Measurements from ENCODE around the gene OSGEP. TPM values are rescaled to one million over a fixed set of nuclear protein-coding genes. Genes with fewer than 3 reads are reported as not detected.

The OSGEP gene
- total and polyA plus RNA-seq, 5 donors: 17.6 to 21.9 (median 18.9) TPM

DNA sequence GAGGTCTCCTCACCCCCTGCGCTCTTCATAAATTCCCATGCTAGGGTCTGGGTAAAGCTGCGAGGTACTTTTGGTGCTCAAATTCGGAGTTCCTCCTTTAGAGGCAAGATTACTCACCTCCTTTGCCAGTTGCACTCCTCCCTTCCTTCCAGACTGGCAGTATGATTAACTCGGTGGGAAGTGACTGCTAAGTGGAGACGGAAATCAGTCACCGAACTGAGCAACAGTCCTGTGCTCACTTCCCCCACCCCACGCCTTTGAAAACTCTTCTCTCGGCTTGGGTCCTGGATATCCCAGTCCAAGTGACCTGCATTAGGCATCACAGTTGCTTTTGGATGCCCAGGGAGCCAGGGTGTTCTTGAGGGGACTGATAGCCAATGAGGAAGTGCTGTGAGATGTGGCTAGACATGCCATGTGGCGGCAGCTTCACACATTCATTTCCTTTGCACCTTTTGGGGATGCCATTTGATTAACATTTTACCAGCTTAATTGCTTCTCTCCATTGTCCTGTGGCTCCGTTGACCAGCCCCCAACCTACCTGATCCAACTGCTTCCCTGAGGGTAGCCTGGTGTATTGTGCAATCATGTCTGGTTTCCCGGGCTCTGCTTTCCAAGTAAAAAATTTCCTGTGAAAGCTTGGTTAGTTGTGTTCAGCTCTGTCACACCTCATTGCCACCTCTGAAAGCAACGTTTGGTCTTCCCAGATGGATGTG is 15.4 kb upstream of the OSGEP start:
- 2% methylated on average over 12 of the region's 12 CpGs for WGBS
- intact Hi-C loops (cut with DNase I): no loop called here
- peak in 2 of 3 donors; percentile 26 to 45 for DNase-seq

DNA sequence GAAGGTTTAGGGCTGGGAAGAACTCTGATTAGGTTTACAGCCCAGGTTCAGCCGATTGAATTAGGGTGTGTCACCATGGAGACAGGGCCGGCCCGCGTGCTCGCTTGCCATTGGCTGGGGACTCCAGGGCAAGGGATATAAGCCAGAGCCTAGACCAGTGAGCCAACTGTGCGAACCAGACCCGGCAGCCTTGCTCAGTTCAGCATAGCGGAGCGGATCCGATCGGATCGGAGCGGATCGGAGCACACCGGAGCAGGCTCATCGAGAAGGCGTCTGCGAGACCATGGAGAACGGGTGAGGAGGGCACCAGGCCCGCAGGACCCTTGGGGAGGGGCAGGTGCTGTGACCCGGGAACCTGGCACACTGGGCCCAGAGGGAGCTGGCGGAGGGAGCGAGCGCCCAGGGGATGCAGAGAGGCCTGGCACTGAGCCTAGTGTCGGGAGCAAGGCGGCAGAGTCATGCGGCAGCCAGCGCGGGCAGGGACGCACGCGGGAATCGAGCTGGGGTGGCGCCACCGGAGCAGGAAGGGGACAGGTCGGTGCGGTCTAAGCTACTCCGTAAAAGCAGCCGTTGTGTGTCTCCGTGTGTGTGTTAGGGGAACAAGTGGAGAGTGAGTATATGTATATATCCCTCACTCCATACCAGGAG is 14.8 kb upstream of the OSGEP start, which contains the start of gene PNP:
PNP (plus strand) TSS at position 165 of the 648 bp plus-strand sequence; CDS start at position 284, 119 bp downstream.
- WGBS: under 1% methylated on average over 40 of the region's 40 CpGs
- DNase-seq: peak; percentile 90 to 94 (median 93)
- ATAC-seq: peak; percentile 98 to 99
- no peaks in the 10 kb centered on the region for H3K27me3 ChIP-seq (ENCODE audit: control insufficient read depth, insufficient read depth)
- intact Hi-C loops (cut with DNase I): no loop called here
- H3K4me3 ChIP-seq (ENCODE audit: low read length): peak within 1 kb of the TSS; percentile 55
- no peaks in the 10 kb centered on the region for H3K9me3 ChIP-seq (ENCODE audit: control insufficient read depth, low read length)
- H3K4me1 ChIP-seq (ENCODE audit: control insufficient read depth, insufficient read depth, low read length): peaks cover 4% of the 10 kb centered on the region
- H3K27ac ChIP-seq (ENCODE audit: low read length): peak within 1 kb of the TSS; percentile 79

More for the DNA sequence above, 15.4 kb upstream of the OSGEP start:
- H3K9me3 ChIP-seq (ENCODE audit: control insufficient read depth, low read length): no peaks in the 10 kb centered on the region
- peak; percentile 60 to 88 for ATAC-seq
- peaks cover 4% of the 10 kb centered on the region for H3K4me1 ChIP-seq (ENCODE audit: control insufficient read depth, insufficient read depth, low read length)
- H3K27me3 ChIP-seq (ENCODE audit: control insufficient read depth, insufficient read depth): no peaks in the 10 kb centered on the region
- peak overlapping the region; percentile 79 for H3K27ac ChIP-seq (ENCODE audit: low read length)
- H3K4me3 ChIP-seq (ENCODE audit: low read length): peak overlapping the region; percentile 55

DNA sequence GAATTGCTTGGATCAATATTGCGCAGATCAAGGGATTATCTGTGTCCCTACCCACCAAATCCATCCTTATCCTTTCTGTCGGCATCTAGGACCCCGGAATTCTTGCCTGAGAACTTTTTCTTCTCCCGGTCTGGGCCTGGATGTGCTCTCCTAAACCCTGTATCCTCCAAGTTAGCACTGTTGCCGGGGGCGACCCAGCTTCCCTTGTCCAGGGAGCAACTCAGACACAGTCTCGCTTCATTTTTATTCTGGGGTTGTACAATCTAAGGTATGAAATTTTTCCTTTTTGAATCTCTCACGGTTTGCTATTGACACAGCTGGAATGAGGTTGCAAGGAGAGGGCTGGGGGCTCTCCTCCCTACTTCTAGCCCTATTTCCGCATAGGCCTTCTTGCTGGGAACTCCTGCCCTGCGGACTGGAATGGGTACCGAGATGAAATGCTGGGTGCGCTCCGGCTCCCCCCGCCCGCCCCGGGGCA is 14.2 kb upstream of the OSGEP start:
- intact Hi-C loops (cut with DNase I): no loop called here
- DNase-seq: peak in 2 of 3 donors; percentile 35 to 67

DNA sequence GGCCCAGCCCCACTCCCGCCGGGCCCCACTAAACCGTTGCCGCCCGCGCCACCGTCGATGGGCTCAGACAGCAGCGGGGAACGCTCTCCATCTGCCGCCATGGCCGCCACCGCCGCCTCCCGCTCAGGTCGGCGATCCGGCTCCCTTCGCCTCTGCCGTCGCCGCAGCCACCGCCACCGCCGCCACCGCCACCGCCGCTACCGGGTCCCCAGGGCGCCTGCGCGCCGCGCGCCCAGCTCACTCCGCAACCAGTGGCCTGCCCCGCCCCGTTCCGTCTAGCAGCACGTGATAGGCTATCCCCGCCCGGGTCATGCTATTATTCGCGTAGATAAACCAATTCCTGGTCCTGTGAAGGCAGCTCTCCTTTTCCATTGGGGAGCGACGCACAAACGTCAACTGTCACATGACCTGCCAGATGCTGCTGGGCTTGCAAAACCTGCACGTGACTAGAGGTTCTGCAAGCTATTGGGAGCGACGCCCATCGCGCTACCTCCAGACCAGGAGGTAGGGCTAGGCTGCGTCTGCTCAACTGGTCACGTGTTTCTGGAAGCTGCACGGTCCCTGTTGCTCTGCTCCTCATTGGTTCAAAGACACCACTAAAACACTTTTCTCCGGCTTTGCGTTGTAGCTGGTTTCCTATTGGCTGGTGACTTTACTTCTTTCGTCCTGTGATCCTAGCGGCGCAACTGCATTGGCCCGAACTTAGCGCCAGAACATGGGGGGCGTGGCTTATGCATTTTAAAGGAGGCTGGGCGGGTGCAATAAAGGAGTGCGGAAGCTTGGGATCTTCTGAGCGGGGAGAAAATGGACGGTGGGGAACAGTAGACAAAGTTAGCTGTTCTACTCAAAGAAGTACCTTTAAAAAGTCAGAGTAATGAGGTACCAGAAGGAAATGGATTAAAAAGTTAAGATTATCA is 6.9 kb upstream of the OSGEP start, which contains the start of gene PIP4P1:
PIP4P1 (minus strand) TSS at position 210 of the 917 bp plus-strand sequence; CDS start at position 101, 109 bp downstream.
- H3K27ac ChIP-seq (ENCODE audit: low read length): peak within 1 kb of the TSS; percentile 73
- H3K9me3 ChIP-seq (ENCODE audit: control insufficient read depth, low read length): no peaks in the 10 kb centered on the region
- peak; percentile 99 to 100 (median 99) for DNase-seq
- under 1% methylated on average over 67 of the region's 67 CpGs for WGBS
- H3K27me3 ChIP-seq (ENCODE audit: control insufficient read depth, insufficient read depth): no peaks in the 10 kb centered on the region
- intact Hi-C loops (cut with DNase I): no loop called here
- H3K4me1 ChIP-seq (ENCODE audit: control insufficient read depth, insufficient read depth, low read length): peaks cover 5% of the 10 kb centered on the region
- peak within 1 kb of the TSS; percentile 78 for H3K4me3 ChIP-seq (ENCODE audit: low read length)
- peak; percentile 98 for ATAC-seq

More for the DNA sequence above, 14.2 kb upstream of the OSGEP start:
- 29% methylated on average over 16 of the region's 16 CpGs for WGBS
- H3K27ac ChIP-seq (ENCODE audit: low read length): peak overlapping the region; percentile 79
- H3K9me3 ChIP-seq (ENCODE audit: control insufficient read depth, low read length): no peaks in the 10 kb centered on the region
- H3K4me1 ChIP-seq (ENCODE audit: control insufficient read depth, insufficient read depth, low read length): peaks cover 4% of the 10 kb centered on the region
- peak in 1 of 2 donors; percentile 1 for ATAC-seq
- no peaks in the 10 kb centered on the region for H3K27me3 ChIP-seq (ENCODE audit: control insufficient read depth, insufficient read depth)
- H3K4me3 ChIP-seq (ENCODE audit: low read length): peak overlapping the region; percentile 55

DNA sequence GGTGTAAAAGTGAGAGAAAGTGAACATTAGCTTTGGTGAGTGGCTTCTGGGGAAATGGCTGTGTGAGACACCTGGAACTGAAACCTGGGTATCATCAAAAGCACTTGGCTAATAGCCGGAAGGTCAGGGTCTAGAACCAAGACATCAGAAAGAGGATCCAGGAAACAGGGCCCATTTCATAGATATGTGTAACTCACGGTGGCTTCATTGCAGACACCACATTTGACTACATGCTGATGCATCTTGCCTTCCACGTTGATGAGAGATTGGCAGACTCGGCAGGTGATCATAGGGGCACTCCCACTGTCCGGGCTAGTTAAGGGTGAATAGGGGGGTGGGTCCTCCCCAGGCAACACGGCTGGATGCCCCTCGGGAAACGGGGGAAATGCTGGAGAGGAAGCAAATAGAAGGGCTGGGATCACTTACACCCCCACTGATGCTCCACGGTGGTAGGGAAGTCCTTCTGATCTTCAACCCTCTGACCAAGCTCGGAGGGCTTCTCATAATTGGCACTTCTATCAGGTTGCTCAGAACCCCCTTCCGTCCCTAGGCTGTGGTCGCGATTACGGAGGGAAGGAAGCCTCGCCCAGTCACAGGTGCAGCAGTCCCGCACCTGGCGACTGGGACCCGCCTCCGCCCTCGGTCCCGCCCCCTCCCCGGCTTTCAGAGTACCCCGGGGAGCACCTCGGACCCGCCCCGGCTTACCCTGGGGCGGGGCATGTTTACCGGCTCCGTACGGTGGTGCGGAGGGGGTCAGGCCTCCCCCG is 6.0 kb upstream of the OSGEP start:
- intact Hi-C loops (cut with DNase I): no loop called here
- peaks cover 5% of the 10 kb centered on the region for H3K4me1 ChIP-seq (ENCODE audit: control insufficient read depth, insufficient read depth, low read length)
- ATAC-seq: peak; percentile 2 to 5

DNA sequence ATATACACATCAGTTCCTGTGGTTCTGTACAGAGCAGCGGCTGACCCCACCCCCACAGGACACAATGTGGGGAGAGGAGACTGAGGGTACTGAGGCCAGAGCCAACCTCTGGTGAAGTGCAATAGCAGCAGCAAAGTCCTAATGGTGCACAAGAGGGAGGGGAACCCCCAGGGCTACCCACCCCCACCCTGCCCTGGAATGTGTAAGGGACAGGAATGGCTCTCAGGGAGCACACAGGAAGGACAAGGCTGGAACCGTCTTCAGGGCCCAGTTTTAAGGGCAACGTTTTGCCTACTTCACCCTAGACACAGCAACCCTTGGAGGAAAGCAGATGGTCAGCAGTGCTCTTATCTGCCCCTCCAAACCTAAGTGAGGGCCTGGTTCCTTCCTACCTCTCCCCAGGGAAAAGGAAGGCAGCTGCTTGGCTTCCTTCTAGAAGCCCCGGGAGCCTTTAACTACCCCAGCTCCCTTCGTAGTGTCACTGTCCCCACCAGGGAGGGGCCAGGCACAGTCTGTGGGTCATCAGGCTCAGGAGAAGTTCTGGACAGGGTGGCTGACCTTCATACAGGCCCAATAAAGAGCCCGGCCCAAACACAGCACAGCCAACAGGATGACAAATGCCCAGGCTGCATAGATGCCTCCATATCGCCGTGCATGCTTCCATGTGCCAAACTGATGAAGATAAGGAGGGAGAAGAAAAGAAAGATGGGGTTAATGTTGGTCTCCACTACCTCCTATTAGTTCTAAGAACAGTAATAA is 3.6 kb upstream of the OSGEP start:
- DNase-seq: peak in 1 of 3 donors; percentile 41
- 48% methylated on average over 8 of the region's 8 CpGs for WGBS
- H3K27me3 ChIP-seq (ENCODE audit: control insufficient read depth, insufficient read depth): no peaks in the 10 kb centered on the region
- H3K4me3 ChIP-seq (ENCODE audit: low read length): no peak overlapping the region
- peaks cover 5% of the 10 kb centered on the region for H3K4me1 ChIP-seq (ENCODE audit: control insufficient read depth, insufficient read depth, low read length)
- intact Hi-C loops (cut with DNase I): loop anchor here in 1 of 4 donors (10.0 kb wide), 1 partner anchor 113 kb away; the partner anchor contains the start of gene PARP2
- H3K9me3 ChIP-seq (ENCODE audit: control insufficient read depth, low read length): no peaks in the 10 kb centered on the region
- ATAC-seq: no peak
- no peak overlapping the region for H3K27ac ChIP-seq (ENCODE audit: low read length)

More for the DNA sequence above, 6.0 kb upstream of the OSGEP start:
- Histone ChIP-seq H3K27me3 (ENCODE audit: control insufficient read depth, insufficient read depth) (no peaks in the 10 kb centered on the region), H3K4me3 (ENCODE audit: low read length) (peak overlapping the region; percentile 78), H3K9me3 (ENCODE audit: control insufficient read depth, low read length) (no peaks in the 10 kb centered on the region), H3K27ac (ENCODE audit: low read length) (peak overlapping the region; percentile 73)
- DNase-seq: no peak
- 5% methylated on average over 32 of the region's 32 CpGs for WGBS

DNA sequence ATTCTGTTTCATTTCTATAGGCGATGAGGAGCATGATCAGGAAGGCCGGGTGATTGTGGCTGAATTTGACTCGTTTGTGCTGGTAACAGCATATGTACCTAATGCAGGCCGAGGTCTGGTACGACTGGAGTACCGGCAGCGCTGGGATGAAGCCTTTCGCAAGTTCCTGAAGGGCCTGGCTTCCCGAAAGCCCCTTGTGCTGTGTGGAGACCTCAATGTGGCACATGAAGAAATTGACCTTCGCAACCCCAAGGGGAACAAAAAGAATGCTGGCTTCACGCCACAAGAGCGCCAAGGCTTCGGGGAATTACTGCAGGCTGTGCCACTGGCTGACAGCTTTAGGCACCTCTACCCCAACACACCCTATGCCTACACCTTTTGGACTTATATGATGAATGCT is 2.4 kb upstream of the OSGEP start:
- DNase-seq (peak in 1 of 3 donors; percentile 33), ATAC-seq (no peak)
- no peaks in the 10 kb centered on the region for H3K9me3 ChIP-seq (ENCODE audit: control insufficient read depth, low read length)
- H3K4me3 ChIP-seq (ENCODE audit: low read length): no peak overlapping the region
- H3K27ac ChIP-seq (ENCODE audit: low read length): no peak overlapping the region
- peaks cover 5% of the 10 kb centered on the region for H3K4me1 ChIP-seq (ENCODE audit: control insufficient read depth, insufficient read depth, low read length)
- intact Hi-C loops (cut with DNase I): loop anchor here in 1 of 4 donors (10.0 kb wide), 1 partner anchor 112 kb away; the partner anchor contains the start of gene PARP2
- no peaks in the 10 kb centered on the region for H3K27me3 ChIP-seq (ENCODE audit: control insufficient read depth, insufficient read depth)
- WGBS: 75% methylated on average over 13 of the region's 13 CpGs

DNA sequence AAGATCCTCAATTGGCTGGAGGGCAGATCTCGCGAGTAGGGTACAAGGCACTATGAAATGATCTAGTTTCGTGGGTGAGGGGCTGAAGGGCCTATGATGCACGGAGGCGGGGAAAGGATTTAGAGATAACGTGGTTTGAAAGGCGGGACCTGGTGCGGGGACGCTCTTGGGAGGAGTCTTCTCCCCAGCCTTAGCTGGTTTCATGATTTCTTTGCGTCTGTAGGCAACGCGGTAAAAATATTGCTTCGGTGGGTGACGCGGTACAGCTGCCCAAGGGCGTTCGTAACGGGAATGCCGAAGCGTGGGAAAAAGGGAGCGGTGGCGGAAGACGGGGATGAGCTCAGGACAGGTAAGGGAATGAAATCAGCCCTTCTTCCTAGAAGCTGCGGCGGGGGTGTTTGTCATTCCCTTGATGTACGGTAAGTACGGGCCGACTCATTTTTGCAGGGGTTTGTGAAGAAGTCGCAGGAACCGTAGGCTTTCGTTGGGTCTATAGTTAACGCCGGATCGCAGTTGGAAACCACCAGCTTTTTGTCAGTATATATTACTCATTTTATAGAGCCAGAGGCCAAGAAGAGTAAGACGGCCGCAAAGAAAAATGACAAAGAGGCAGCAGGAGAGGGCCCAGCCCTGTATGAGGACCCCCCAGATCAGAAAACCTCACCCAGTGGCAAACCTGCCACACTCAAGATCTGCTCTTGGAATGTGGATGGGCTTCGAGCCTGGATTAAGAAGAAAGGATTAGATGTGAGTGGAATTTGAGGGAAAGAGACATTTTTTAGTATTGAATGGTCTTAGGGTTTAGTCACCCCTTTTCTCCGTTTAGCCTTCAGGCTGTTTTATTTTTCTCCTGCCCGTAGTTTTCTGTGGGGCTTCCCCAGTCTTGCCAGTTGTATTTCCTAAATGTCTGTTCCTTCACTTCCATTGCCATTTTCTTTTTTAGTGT is 1.0 kb upstream of the OSGEP start:
- Histone ChIP-seq H3K9me3 (ENCODE audit: control insufficient read depth, low read length) (no peaks in the 10 kb centered on the region), H3K4me3 (ENCODE audit: low read length) (peak overlapping the region; percentile 47), H3K4me1 (ENCODE audit: control insufficient read depth, insufficient read depth, low read length) (peaks cover 5% of the 10 kb centered on the region), H3K27ac (ENCODE audit: low read length) (peak overlapping the region; percentile 62), H3K27me3 (ENCODE audit: control insufficient read depth, insufficient read depth) (no peaks in the 10 kb centered on the region)
- DNase-seq: no peak
- WGBS: 1% methylated on average over 39 of the region's 39 CpGs
- ATAC-seq: peak; percentile 66 to 77
- intact Hi-C loops (cut with DNase I): loop anchor here in 1 of 4 donors (10.0 kb wide), 1 partner anchor 111 kb away; the partner anchor contains the start of gene PARP2

Data from right cardiac atrium (tissue), 5 donors.